ENCODE measurements around the gene PDE4A. TPM values are rescaled to one million over a fixed set of nuclear protein-coding genes. Genes with fewer than 3 reads are reported as not detected.

PDE4A gene
- total and polyA plus RNA-seq, 2 of the 13 experiments (the other 11 are each of a cell fraction or from before 2014, with no cell fraction given) = 1.1 to 4.1 TPM

DNA sequence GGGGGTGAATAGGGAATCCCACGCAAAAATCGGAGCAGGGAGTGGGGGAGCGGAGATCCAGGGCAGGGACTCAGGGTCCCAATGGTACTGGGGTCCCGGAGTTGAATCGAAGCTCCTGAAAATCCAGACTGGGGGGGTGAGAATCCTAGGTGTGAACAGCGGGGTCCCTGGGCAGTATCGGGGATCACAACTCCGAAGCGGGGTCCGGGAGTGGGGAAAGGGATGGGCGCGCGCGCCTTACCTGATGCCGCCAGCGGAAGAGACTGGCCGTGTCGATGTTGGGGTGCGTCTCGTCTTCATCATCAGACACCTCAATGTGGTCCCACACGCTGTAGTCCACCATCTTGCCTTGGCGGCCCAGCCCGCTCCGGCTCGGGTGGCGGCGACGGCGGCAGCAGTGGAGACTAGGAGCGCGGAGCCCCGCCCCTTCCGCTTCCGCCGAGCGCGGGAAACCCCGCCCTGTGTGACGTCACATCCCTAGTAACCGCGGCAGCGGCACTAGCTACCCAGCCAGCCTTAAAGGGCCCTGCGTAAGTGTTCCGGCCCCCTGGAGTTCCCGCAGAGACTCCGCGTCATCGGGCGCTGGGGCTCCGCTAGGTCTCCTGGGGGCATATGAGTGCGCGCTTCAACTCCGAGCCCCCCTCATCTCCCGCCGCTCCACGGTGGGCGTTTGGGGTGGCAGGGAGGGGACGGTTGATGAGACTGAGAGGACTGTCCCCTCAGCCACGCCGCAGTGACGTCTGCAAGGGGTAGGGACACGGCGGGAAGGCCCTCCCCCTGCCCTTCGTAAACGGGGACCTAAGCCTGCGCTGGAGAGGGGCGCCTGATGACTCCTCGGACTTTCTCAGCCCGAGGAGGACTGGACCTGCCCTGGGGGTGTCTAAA lies 17.0 kb upstream of the PDE4A start, which contains the start of gene CDC37 (continued):
- TF ChIP-seq, protein P1, sequence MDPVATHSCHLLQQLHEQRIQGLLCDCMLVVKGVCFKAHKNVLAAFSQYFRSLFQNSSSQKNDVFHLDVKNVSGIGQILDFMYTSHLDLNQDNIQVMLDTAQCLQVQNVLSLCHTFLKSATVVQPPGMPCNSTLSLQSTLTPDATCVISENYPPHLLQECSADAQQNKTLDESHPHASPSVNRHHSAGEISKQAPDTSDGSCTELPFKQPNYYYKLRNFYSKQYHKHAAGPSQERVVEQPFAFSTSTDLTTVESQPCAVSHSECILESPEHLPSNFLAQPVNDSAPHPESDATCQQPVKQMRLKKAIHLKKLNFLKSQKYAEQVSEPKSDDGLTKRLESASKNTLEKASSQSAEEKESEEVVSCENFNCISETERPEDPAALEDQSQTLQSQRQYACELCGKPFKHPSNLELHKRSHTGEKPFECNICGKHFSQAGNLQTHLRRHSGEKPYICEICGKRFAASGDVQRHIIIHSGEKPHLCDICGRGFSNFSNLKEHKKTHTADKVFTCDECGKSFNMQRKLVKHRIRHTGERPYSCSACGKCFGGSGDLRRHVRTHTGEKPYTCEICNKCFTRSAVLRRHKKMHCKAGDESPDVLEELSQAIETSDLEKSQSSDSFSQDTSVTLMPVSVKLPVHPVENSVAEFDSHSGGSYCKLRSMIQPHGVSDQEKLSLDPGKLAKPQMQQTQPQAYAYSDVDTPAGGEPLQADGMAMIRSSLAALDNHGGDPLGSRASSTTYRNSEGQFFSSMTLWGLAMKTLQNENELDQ (CRISPR knock-in tag; IDR thresholded peaks at IDR 0.05; ENCODE audit: borderline replicate concordance) = no peak
- TF ChIP-seq, protein P2, sequence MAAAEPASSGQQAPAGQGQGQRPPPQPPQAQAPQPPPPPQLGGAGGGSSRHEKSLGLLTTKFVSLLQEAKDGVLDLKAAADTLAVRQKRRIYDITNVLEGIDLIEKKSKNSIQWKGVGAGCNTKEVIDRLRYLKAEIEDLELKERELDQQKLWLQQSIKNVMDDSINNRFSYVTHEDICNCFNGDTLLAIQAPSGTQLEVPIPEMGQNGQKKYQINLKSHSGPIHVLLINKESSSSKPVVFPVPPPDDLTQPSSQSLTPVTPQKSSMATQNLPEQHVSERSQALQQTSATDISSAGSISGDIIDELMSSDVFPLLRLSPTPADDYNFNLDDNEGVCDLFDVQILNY (CRISPR knock-in tag; conservative IDR thresholded peaks at IDR 0.05) = 0 out of 2 replicates have a peak, but pooled peaks have one; percentile 69
- TF ChIP-seq PCBP1 (IDR thresholded peaks at IDR 0.05; ENCODE audit: borderline replicate concordance, low read depth, low read length) = no peak; the same call in 1 of the 2 replicates
- TF ChIP-seq ZNF589 (CRISPR knock-in tag; conservative IDR thresholded peaks at IDR 0.05) = no peak
- no peak for TF ChIP-seq SATB2 (CRISPR knock-in tag; IDR thresholded peaks at IDR 0.05)
- TF ChIP-seq ZNF614 (CRISPR knock-in tag; IDR thresholded peaks at IDR 0.05; ENCODE audit: borderline replicate concordance) = no peak
- TF ChIP-seq HOXA9 (CRISPR knock-in tag; IDR thresholded peaks at IDR 0.05; ENCODE audit: borderline replicate concordance) = no peak
- no peak for TF ChIP-seq ZNF205 (CRISPR knock-in tag; IDR thresholded peaks at IDR 0.05)
- TF ChIP-seq TMF1 (CRISPR knock-in tag; IDR thresholded peaks at IDR 0.05; ENCODE audit: low read depth) = no peak
- no peak for TF ChIP-seq FOXP1 (IDR thresholded peaks at IDR 0.05)
- no peak for TF ChIP-seq FOXP1 (CRISPR knock-in tag; IDR thresholded peaks at IDR 0.05)
- TF ChIP-seq ZNF598 (CRISPR knock-in tag; IDR thresholded peaks at IDR 0.05; ENCODE audit: borderline replicate concordance) = no peak
- no peak for TF ChIP-seq ZSCAN22 (CRISPR knock-in tag; IDR thresholded peaks at IDR 0.05)
- TF ChIP-seq, protein P3, sequence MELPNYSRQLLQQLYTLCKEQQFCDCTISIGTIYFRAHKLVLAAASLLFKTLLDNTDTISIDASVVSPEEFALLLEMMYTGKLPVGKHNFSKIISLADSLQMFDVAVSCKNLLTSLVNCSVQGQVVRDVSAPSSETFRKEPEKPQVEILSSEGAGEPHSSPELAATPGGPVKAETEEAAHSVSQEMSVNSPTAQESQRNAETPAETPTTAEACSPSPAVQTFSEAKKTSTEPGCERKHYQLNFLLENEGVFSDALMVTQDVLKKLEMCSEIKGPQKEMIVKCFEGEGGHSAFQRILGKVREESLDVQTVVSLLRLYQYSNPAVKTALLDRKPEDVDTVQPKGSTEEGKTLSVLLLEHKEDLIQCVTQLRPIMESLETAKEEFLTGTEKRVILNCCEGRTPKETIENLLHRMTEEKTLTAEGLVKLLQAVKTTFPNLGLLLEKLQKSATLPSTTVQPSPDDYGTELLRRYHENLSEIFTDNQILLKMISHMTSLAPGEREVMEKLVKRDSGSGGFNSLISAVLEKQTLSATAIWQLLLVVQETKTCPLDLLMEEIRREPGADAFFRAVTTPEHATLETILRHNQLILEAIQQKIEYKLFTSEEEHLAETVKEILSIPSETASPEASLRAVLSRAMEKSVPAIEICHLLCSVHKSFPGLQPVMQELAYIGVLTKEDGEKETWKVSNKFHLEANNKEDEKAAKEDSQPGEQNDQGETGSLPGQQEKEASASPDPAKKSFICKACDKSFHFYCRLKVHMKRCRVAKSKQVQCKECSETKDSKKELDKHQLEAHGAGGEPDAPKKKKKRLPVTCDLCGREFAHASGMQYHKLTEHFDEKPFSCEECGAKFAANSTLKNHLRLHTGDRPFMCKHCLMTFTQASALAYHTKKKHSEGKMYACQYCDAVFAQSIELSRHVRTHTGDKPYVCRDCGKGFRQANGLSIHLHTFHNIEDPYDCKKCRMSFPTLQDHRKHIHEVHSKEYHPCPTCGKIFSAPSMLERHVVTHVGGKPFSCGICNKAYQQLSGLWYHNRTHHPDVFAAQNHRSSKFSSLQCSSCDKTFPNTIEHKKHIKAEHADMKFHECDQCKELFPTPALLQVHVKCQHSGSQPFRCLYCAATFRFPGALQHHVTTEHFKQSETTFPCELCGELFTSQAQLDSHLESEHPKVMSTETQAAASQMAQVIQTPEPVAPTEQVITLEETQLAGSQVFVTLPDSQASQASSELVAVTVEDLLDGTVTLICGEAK (IDR thresholded peaks at IDR 0.05) = peak; percentile 39; the same call in 1 of the 2 replicates
- TF ChIP-seq, protein P3 (CRISPR knock-in tag; IDR thresholded peaks at IDR 0.05) = no peak; the same call in 1 of the 2 replicates
